Natural killer cell treated with Interleukin-12 subunit alpha and Interleukin-12 subunit beta and Interleukin-15 and Interleukin-18, amount 100 ng/mL, for 72 hours (primary cell): ENCODE results near the gene PHLDB2. TPM values are rescaled to one million over a fixed set of nuclear protein-coding genes. Genes with fewer than 3 reads are reported as not detected.
A peak's percentile ranks its signal among the peaks of the same experiment; 100 is the strongest.

Experiments used
- ATAC-seq, 2 donors: fragments of 150-1000 bp; cut with Tn5 transposase in 1 of 2; sonication (Bioruptor Pico), chemical (Tn5 transposase) in 1 of 2; 2 replicates each; pipeline ENCODE4 v1.10.0; 2021
- DNase-seq: peaks from one replicate; pipeline ENCODE4 v3.0.0; 2022; ENCODE audit warnings: low spot score
- H3K27ac Mint-ChIP-seq, 2 donors: 1 replicate in 1 of 2; 2 replicates in 1 of 2; pipeline ENCODE4 v1.8.0; 2022; ENCODE audit warnings: mixed read lengths in 2 of 2, mild to moderate bottlenecking in 1 of 2, moderate library complexity in 1 of 2
- H3K27me3 Mint-ChIP-seq, 2 donors: 1 replicate in 1 of 2; 2 replicates in 1 of 2; pipeline ENCODE4 v1.8.0; 2022; ENCODE audit warnings: mixed read lengths in 2 of 2
- H3K36me3 Mint-ChIP-seq: one replicate; pipeline ENCODE4 v1.8.0; 2022; ENCODE audit warnings: mixed read lengths
- H3K4me1 Mint-ChIP-seq, 2 donors: 1 replicate in 1 of 2; 2 replicates in 1 of 2; pipeline ENCODE4 v1.8.0; 2022; ENCODE audit warnings: low read depth in 2 of 2, mixed read lengths in 2 of 2, mild to moderate bottlenecking in 1 of 2
- H3K4me3 Mint-ChIP-seq: one replicate; pipeline ENCODE4 v1.8.0; 2022; ENCODE audit warnings: mixed read lengths
- H3K9me3 Mint-ChIP-seq: 2 replicates; pipeline ENCODE4 v1.8.0; 2022; ENCODE audit warnings: mixed read lengths
- total RNA-seq, 2 donors: library from RNA; stranded (reverse); gene quantifications; one replicate each; pipeline ENCODE4 v1.2.3, GENCODE V29; 2022

The PHLDB2 gene
- total RNA-seq, 2 donors from 2014 or later = 12.2 to 13.6 TPM

DNA sequence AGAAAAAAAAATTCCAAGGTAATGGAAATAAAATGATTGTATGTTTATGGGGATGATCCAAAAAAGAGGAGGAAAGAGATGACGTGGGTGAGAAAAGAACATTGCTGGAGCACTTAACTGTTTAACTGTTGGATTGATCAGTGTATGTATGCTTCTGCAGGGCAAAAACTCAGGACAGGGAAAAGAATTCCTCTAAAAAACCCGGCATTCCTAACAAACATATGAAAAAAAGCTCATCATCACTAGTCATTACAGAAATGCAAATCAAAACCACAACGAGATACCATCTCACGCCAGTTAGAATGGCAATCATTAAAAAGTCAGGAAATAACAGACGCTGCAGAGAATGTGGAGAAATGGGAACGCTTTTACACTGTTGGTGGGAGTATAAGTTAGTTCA lies 1.6 kb upstream of the PHLDB2 start:
- H3K9me3 Mint-ChIP-seq = no peaks in the 10 kb centered on the region
- H3K27me3 Mint-ChIP-seq = peaks cover 0 to 3% of the 10 kb centered on the region in 2 donors
- no peak for DNase-seq
- ATAC-seq = no peak
- H3K4me1 Mint-ChIP-seq = peaks cover 21 to 22% of the 10 kb centered on the region in 2 donors
- no peak overlapping the region for H3K4me3 Mint-ChIP-seq
- no peak overlapping the region for H3K27ac Mint-ChIP-seq
- H3K36me3 Mint-ChIP-seq = no peaks in the 10 kb centered on the region

DNA sequence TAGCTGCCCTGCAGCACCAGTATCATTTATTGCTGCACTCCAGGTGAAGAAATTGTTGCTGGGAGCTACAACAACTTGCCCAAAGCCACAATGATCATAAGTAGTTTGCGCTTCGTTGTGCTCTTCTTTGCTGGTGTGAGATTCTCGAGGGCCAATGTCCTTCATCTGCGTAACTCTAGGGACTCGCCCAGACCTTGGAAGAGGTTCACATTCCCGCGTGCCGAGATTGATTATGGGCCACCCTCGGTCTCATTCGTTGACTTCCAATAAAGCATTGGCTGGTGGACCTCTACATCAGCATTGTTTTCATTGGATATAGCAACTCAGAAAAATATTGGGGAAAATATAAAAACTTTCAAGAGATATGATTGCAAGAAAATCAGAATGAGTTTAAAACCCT lies 423 bp upstream of the PHLDB2 start:
- peaks cover 0 to 3% of the 10 kb centered on the region in 2 donors for H3K27me3 Mint-ChIP-seq

DNA sequence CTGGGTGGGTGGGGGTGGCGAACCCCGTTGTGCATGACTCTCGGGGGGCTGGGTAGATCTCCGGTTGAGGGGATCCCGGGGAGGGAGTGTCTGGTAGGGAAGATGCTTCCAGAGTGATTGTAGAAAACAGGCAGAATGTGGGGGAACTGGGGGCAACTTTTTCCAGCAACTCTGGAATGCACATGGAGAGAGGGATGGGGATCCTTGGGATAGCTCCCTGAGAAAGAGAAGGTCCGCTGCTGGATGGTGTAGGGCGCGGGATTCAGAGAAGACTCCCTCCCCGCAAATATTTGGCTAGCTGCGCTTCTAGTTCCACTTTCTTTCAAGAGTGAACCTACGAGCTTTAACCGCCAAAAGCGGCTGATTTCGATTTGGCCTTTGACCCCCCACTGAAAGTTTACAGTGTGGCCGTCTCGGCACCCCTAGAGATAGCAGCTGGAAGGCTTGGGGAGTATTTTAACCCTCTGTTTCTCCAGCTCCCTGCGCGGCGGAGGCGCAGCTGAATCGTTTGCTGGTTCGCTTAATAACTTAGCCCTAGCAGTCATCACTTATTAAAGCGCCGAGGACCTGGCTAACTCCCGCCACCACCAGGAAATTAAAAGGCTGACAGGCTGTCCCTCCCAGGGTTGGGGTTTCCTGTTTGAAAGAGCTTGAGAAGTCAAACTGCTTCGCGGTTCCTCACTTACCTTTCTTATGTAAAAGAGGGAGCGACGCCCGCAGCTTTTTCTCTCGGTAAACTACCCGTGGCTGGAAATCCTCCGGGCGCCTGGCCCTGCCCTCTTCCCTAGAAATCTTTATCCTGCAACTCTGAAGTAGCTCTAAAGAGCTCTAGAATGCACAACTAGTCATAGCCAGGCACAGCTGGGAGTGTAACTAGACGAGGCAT lies 1.2 kb downstream of the PHLDB2 start:
- Mint-ChIP-seq H3K4me3 (peak overlapping the region; percentile 88), H3K27me3 (peaks cover 0 to 2% of the 10 kb centered on the region in 2 donors), H3K9me3 (no peaks in the 10 kb centered on the region), H3K27ac (peak overlapping the region; percentile 75 to 89), H3K36me3 (no peaks in the 10 kb centered on the region), H3K4me1 (peaks cover 35 to 44% of the 10 kb centered on the region in 2 donors)
- ATAC-seq = peak; percentile 76 to 83
- peak; percentile 85 for DNase-seq

More for the DNA sequence above, 423 bp upstream of the PHLDB2 start:
- Mint-ChIP-seq H3K27ac (peak overlapping the region; percentile 21 to 24), H3K4me3 (peak overlapping the region; percentile 88), H3K4me1 (peaks cover 26 to 32% of the 10 kb centered on the region in 2 donors), H3K36me3 (no peaks in the 10 kb centered on the region), H3K9me3 (no peaks in the 10 kb centered on the region)
- ATAC-seq (no peak), DNase-seq (no peak)

DNA sequence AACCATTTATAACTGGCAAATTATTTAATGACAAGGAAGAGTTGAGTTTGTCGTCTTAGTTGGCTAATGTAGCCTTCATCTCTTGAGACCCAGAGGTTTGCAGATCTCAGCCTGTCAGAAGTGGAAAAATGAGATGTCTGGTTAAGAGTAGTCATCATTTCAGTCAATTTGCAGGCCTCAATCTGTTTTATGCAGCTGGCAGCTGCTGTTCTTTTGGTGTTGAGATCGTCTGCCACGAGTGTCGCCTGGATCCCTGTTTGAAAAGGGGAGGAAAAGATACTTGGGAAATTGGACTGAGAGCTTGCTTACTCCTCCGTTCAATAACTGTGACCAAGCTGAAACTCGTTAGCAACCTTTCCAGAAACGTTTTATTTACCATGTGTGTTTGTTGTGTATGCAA lies 2.3 kb downstream of the PHLDB2 start:
- peak overlapping the region; percentile 88 for H3K4me3 Mint-ChIP-seq
- no peaks in the 10 kb centered on the region for H3K27me3 Mint-ChIP-seq
- ATAC-seq (no peak), DNase-seq (no peak)
- H3K9me3 Mint-ChIP-seq = no peaks in the 10 kb centered on the region
- peak overlapping the region; percentile 75 to 89 for H3K27ac Mint-ChIP-seq
- H3K36me3 Mint-ChIP-seq = no peaks in the 10 kb centered on the region
- peaks cover 39 to 44% of the 10 kb centered on the region in 2 donors for H3K4me1 Mint-ChIP-seq

DNA sequence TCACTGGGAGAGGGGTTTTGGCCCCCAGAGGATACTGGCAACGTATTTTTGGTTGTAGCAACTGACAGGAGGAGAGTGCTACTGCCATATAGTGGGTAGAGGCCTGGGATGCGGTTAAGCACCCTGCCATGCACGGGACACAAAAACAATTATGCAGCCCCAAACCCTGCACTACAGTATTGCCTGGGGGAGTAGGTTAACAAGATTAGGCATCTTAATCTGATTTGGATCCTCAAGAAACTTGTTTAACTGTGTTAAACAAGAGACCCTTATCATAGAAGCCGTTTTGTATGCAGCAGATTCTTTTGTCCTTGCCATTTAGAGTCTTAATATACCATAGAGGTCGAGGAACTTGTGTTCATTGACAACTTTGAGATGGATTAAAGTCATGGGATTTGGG lies 3.4 kb downstream of the PHLDB2 start:
- H3K27me3 Mint-ChIP-seq = no peaks in the 10 kb centered on the region
- no peak overlapping the region for H3K27ac Mint-ChIP-seq
- H3K36me3 Mint-ChIP-seq = no peaks in the 10 kb centered on the region
- H3K4me1 Mint-ChIP-seq = peaks cover 44% of the 10 kb centered on the region in 2 donors
- no peak overlapping the region for H3K4me3 Mint-ChIP-seq
- DNase-seq = no peak
- no peak for ATAC-seq
- no peaks in the 10 kb centered on the region for H3K9me3 Mint-ChIP-seq

DNA sequence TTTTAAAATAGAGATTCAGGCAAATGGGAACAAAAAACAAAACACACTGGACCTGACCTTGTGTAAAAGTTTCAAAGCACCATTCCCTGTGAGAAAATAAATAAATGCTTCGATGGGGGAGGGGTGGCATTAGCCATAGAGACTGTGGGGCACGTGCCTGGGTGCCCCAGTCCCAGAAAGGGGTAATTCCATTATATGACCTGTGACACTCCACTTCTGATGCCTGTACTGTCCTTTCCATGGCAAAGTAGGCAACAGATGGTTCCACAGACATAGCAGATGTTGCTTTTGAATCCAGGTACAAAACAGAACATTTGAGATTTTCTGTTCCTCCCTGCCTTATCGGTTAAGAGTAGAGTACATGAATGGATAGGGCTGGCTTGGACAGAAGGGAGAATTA lies 3.9 kb downstream of the PHLDB2 start:
- DNase-seq (no peak), ATAC-seq (no peak)
- no peaks in the 10 kb centered on the region for H3K9me3 Mint-ChIP-seq
- no peaks in the 10 kb centered on the region for H3K36me3 Mint-ChIP-seq
- H3K27ac Mint-ChIP-seq = peak overlapping the region in 1 of 2 donors; percentile 19
- H3K27me3 Mint-ChIP-seq = no peaks in the 10 kb centered on the region
- H3K4me1 Mint-ChIP-seq = peaks cover 43 to 44% of the 10 kb centered on the region in 2 donors
- H3K4me3 Mint-ChIP-seq = no peak overlapping the region

DNA sequence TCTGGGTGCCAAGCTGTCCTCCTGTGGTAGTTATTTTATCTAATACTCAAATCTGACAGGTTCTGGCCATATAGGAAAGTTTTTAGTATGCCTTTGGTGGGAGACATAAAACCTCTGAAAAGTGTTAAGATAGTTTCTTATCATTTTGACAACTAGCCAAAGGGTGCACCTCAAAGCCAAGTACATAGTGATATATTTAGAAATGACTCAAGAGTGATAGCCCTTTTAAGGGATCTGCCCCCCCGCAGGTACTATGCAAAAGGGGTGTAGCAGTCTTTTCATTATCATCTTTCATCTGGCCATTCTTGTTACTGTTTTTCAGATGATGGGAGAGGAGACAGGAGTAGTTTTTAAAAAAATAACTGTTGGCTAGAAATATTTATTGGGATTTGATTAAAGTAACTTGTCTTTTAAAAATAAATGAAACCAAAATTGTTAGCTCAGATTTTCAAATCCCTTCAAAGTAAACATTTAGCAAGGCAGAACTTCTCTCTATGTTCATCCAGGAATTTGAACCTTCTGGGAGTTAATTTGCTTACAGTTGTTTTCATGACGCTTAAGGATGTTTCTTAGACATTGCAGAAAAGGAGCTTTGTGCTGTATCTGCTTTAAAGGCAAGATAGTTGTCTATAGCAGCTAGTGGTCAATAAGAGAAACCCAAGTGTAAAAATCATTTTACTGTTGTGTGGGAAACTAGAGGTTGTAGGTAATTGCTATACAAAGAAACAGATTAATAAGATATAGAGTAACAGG lies 5.1 kb downstream of the PHLDB2 start:
- H3K4me1 Mint-ChIP-seq = peaks cover 38 to 48% of the 10 kb centered on the region in 2 donors
- no peaks in the 10 kb centered on the region for H3K9me3 Mint-ChIP-seq
- H3K27me3 Mint-ChIP-seq = no peaks in the 10 kb centered on the region
- DNase-seq (no peak), ATAC-seq (no peak)
- no peaks in the 10 kb centered on the region for H3K36me3 Mint-ChIP-seq
- no peak overlapping the region for H3K4me3 Mint-ChIP-seq
- H3K27ac Mint-ChIP-seq = peak overlapping the region in 1 of 2 donors; percentile 62

DNA sequence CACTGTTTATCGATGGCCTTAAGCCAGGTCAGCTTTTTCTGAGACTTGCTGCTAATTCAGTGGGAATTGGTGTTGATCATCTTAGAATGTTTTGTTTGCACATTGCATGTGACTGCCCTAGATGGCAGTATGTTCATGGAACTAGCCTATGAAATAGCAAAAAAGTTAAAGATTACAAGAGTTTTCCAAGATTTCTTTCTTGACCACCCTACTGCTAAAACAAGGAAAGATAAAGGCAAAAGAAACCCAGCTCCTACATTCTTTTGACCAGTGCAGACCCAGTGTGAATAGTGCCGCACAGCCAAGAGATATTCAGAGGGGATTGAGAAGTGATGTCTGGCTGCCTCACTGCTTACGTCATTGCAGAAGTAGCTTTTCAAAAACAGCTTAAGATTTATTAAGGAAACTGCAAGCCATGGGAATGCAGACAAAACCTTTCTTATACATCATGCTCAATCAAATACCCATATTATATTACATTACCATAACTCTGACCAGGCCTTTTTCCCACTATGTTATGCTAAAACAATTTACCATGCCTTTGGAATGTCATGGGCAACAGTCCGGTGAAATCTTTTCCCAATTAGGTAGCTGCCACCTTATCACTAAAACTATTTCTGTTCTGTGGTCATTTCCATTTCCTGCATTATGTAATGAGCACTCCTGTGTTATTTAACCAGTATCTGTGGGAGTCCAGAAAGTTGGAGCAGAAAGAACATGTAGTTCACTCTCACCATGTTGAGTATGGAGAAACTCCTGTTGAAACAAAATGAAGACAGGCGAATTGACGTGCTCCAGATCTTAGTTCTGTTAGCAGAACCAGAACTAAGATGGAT lies 6.0 kb downstream of the PHLDB2 start:
- DNase-seq (no peak), ATAC-seq (no peak)
- Mint-ChIP-seq H3K4me1 (peaks cover 38 to 54% of the 10 kb centered on the region in 2 donors), H3K27me3 (no peaks in the 10 kb centered on the region), H3K36me3 (no peaks in the 10 kb centered on the region), H3K4me3 (no peak overlapping the region), H3K27ac (no peak overlapping the region), H3K9me3 (no peaks in the 10 kb centered on the region)

DNA sequence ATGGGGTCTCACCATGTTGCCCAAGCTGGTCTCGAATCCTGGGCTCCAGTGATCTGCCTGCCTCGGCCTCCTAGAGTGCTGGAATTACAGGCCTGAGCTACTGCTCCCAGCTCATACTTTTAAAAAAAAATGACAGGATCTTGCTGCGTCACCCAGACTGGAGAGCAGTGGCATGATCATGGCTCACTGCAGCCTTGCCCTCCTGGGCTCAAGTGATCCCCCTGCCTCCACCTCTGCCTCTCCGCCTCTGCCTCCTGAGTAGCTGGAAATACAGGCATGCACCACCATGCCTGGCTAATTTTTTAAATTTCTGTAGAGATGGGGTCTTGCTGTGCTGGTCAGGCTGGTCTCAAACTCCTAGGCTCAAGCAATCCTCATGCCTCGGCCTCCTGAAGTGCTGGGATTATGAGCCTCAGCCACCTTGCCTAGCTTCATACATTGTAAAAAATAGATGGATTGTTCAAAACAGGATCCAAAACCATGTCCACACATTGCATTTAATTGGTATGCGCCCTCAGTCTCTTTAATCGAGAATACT lies 8.9 kb downstream of the PHLDB2 start:
- Mint-ChIP-seq H3K4me3 (no peak overlapping the region), H3K4me1 (peaks cover 19 to 47% of the 10 kb centered on the region in 2 donors), H3K27me3 (no peaks in the 10 kb centered on the region)

DNA sequence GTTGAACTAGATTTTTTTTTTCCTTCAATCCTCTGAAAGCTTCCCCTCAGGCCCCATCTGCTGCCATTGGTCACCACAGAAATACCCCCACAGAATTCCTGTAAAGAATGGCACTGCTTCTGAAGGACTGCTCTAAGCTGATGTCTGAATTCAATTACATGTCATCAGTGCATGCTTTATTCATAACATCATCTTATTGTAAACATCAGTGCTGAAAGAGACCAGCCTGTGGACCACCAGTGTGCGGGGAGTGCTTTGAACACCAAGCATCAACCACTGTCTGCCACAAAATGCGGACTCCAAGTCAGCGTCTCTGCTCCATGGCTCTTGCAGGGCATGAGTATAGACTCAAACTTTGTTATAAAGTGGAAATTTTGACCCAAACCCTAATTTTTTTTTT lies 11.6 kb downstream of the PHLDB2 start:
- Mint-ChIP-seq H3K4me3 (no peak overlapping the region), H3K27ac (peak overlapping the region in 1 of 2 donors; percentile 14), H3K9me3 (no peaks in the 10 kb centered on the region), H3K4me1 (peaks cover 0 to 35% of the 10 kb centered on the region in 2 donors), H3K27me3 (no peaks in the 10 kb centered on the region), H3K36me3 (no peaks in the 10 kb centered on the region)
- no peak for ATAC-seq
- DNase-seq = no peak

More for the DNA sequence above, 8.9 kb downstream of the PHLDB2 start:
- H3K36me3 Mint-ChIP-seq = no peaks in the 10 kb centered on the region
- no peaks in the 10 kb centered on the region for H3K9me3 Mint-ChIP-seq
- no peak for DNase-seq
- ATAC-seq = no peak
- H3K27ac Mint-ChIP-seq = peak overlapping the region in 1 of 2 donors; percentile 64

DNA sequence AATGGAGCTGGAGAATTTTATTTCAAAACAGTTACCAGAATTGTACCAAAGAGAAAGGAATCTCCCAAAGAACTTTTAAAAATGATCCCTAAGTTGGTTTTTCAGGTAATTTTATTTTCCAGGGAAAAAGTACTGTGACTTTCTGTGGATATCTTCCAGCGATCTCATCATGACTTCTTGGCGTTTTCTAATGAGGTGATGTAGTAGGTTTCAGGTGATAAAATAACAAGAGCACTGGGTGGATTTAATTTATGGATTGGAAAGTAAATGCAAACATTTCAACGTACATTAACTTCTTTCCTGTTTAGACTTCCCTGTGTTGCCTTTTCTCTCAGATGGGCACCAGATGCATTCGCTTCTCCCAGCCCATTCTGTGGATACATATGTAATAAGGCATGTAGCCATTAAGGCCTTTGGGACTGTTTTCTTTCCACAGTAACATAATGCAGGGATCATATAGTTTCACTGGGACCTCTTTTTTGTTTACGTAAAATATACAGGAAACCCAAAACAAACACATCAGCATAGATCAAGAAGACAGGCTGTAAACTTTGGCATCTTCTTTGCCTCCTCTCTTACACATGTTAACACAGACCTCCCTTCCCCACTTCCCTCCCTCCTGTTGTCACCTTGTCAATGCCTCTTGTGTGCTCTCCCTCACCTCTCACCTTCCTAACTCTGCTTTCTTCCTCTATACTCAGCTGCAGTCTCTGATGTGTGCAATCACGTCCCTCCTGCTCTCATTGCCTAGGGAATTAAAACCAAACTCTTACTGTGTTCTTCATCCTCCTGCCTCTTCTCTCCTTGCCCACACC lies 13.0 kb downstream of the PHLDB2 start:
- Mint-ChIP-seq H3K9me3 (no peaks in the 10 kb centered on the region), H3K36me3 (no peaks in the 10 kb centered on the region), H3K27me3 (no peaks in the 10 kb centered on the region), H3K4me3 (no peak overlapping the region), H3K4me1 (peaks cover 0 to 29% of the 10 kb centered on the region in 2 donors), H3K27ac (no peak overlapping the region)
- DNase-seq = no peak
- no peak for ATAC-seq

DNA sequence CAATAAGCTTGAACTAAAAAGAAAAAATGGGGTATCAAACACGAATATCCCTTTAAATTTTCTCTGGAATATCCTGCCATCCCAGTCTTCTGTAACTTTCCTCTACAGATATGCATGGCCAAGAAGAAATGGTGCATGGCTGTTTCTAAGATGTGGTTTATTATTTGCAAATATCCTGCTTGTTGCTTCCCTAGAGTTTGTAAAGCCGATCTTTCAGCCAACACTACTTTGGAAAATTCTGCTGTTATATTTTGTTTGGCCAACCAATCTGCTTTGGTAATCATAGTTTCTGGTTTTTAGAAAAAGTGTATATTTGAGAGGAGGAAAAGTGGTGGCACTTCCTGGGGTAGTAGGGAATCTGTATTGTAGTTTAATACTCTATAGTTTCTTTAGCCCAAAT lies 13.9 kb downstream of the PHLDB2 start:
- H3K9me3 Mint-ChIP-seq = no peaks in the 10 kb centered on the region
- H3K4me3 Mint-ChIP-seq = no peak overlapping the region
- H3K27me3 Mint-ChIP-seq = no peaks in the 10 kb centered on the region
- H3K27ac Mint-ChIP-seq = no peak overlapping the region
- DNase-seq = no peak
- no peak for ATAC-seq
- H3K4me1 Mint-ChIP-seq = peaks cover 0 to 28% of the 10 kb centered on the region in 2 donors
- no peaks in the 10 kb centered on the region for H3K36me3 Mint-ChIP-seq
